A549 (cell line): ENCODE results near the gene AP3B1. TPM values are rescaled to one million over a fixed set of nuclear protein-coding genes. Genes with fewer than 3 reads are reported as not detected.

ENCODE experiments used
- ATAC-seq, 2 experiments: fragments of 200-7000 bp in 1 of 2; fragments of >200 bp in 1 of 2; cut with Nextera tagmentation in 1 of 2; cut with Tn5 transposase in 1 of 2; 3 replicates each; pipeline versions ENCODE4 v1.8.0 to v1.9.1; 2018 to 2020; ENCODE audit warnings: mild to moderate bottlenecking in 1 of 2, moderate library complexity in 1 of 2
- CTCF ChIA-PET: fragments of 300-600 bp; sonication (Branson Sonifier 250); formaldehyde crosslinking; extraction: SDS; loops from one replicate; lab custom pipeline; 2021; ENCODE audit warnings: antibody characterized with exemption, inconsistent platforms; lab: Yijun Ruan, JAX
- POLR2A ChIA-PET: fragments of 350-600 bp; formaldehyde crosslinking; extraction: SDS; loops from one replicate; lab custom pipeline; 2021; ENCODE audit warnings: antibody characterized with exemption, inconsistent platforms; lab: Yijun Ruan, JAX
- DNase-seq, 2 experiments: peaks; one replicate each; pipeline versions ENCODE4 v3.0.0 to v3.0.0-alpha.2; 2011 to 2016; ENCODE audit warnings: low read depth in 1 of 2, low spot score in 1 of 2
- FAIRE-seq: peaks from 2 replicates; lab custom pipeline; 2011; peaks lifted over from hg19 to GRCh38; lab: Jason Lieb, UNC
- H3K27ac ChIP-seq, 2 experiments: fragments of >200 bp; sonication (Bioruptor Twin); formaldehyde crosslinking; 3 replicates each; pipeline ENCODE4 v1.5.1; 2016 to 2017
- H3K4me1 ChIP-seq: fragments of >200 bp; sonication (Bioruptor Twin); formaldehyde crosslinking; 3 replicates; pipeline ENCODE4 v1.6.1; 2016
- H3K4me2 ChIP-seq: fragments of >200 bp; sonication (Bioruptor Twin); formaldehyde crosslinking; 3 replicates; pipeline ENCODE4 v1.6.1; 2016
- H3K4me3 ChIP-seq: fragments of >200 bp; sonication (Bioruptor Twin); formaldehyde crosslinking; 3 replicates; pipeline ENCODE4 v1.5.1; 2016
- H3K9me3 ChIP-seq: fragments of >200 bp; sonication (Bioruptor Twin); formaldehyde crosslinking; 3 replicates; pipeline ENCODE4 v1.6.1; 2016
- ATOH8 ChIP-seq: fragments of 250-450 bp; sonication (Bioruptor Pico); IDR thresholded peaks from 2 replicates; pipeline ENCODE4 v1.5.0; 2020; ENCODE audit warnings: low read depth, mild to moderate bottlenecking, moderate library complexity
- CHD4 ChIP-seq: fragments of 200-600 bp; sonication (generic); IDR thresholded peaks from 2 replicates; pipeline ENCODE4 v1.6.1; 2016; ENCODE audit warnings: antibody characterized with exemption, mild to moderate bottlenecking, borderline replicate concordance
- CTCF ChIP-seq: fragments of >200 bp; sonication (Bioruptor Twin); formaldehyde crosslinking; IDR thresholded peaks from 3 replicates; pipeline ENCODE4 v1.5.1; 2016
- EHF ChIP-seq: fragments of 250-450 bp; sonication (Bioruptor Pico); IDR thresholded peaks from 2 replicates; pipeline ENCODE4 v1.5.0; 2020; ENCODE audit warnings: mild to moderate bottlenecking
- EHMT2 ChIP-seq: fragments of 200-600 bp; sonication (generic); IDR thresholded peaks from 2 replicates; pipeline ENCODE4 v1.6.1; 2016; ENCODE audit warnings: antibody characterized with exemption, low read depth, mild to moderate bottlenecking, moderate library complexity
- FOXS1 ChIP-seq: fragments of 250-450 bp; sonication (Bioruptor Pico); IDR thresholded peaks from 2 replicates; pipeline ENCODE4 v1.5.0; 2020; ENCODE audit warnings: mild to moderate bottlenecking, moderate library complexity
- GATA3 ChIP-seq: IDR thresholded peaks from 2 replicates; pipeline ENCODE4 v1.6.1; 2012; ENCODE audit warnings: borderline replicate concordance
- HDAC2 ChIP-seq: fragments of 200-600 bp; sonication (generic); IDR thresholded peaks from 2 replicates; pipeline ENCODE4 v1.6.1; 2016
- HOXA7 ChIP-seq: fragments of 250-450 bp; sonication (Bioruptor Pico); IDR thresholded peaks from 2 replicates; pipeline ENCODE4 v1.5.0; 2020; ENCODE audit warnings: mild to moderate bottlenecking, moderate library complexity
- JUNB ChIP-seq: fragments of >200 bp; sonication (Bioruptor Twin); formaldehyde crosslinking; IDR thresholded peaks from 2 replicates; pipeline ENCODE4 v1.6.1; 2016
- KDM1A ChIP-seq: fragments of 200-600 bp; sonication (generic); IDR thresholded peaks from 2 replicates; pipeline ENCODE4 v1.6.1; 2016; ENCODE audit warnings: low read depth, mild to moderate bottlenecking
- PHF8 ChIP-seq: fragments of 200-600 bp; sonication (generic); IDR thresholded peaks from 2 replicates; pipeline ENCODE4 v1.6.1; 2016; ENCODE audit warnings: low read depth, mild to moderate bottlenecking, antibody characterized with exemption, moderate library complexity, borderline replicate concordance
- RAD21 ChIP-seq, 2 experiments: fragments of >200 bp in 1 of 2; sonication (Bioruptor Twin) in 1 of 2; formaldehyde crosslinking in 1 of 2; IDR thresholded peaks in 1 of 2; conservative IDR thresholded peaks in 1 of 2; 2 replicates in 1 of 2; 3 replicates in 1 of 2; pipeline ENCODE4 v1.6.1; 2012 to 2018; ENCODE audit warnings: inconsistent platforms in 1 of 2
- RARB ChIP-seq: fragments of 250-450 bp; sonication (Bioruptor Pico); IDR thresholded peaks from 2 replicates; pipeline ENCODE4 v1.8.0; 2021; ENCODE audit warnings: mild to moderate bottlenecking, moderate library complexity
- SMC3 ChIP-seq: fragments of >200 bp; sonication (Bioruptor Twin); formaldehyde crosslinking; IDR thresholded peaks from 3 replicates; pipeline ENCODE4 v1.6.1; 2018; ENCODE audit warnings: inconsistent platforms
- USF2 ChIP-seq: fragments of 450-650 bp; IDR thresholded peaks from 2 replicates; pipeline ENCODE4 v1.6.1; 2014; ENCODE audit warnings: antibody characterized with exemption
- ZFP36 ChIP-seq: fragments of 450-650 bp; IDR thresholded peaks from 2 replicates; pipeline ENCODE4 v1.6.1; 2014; ENCODE audit warnings: borderline replicate concordance; ENCODE audit not compliant: partially characterized antibody
- WGBS: methylation state at CpG from one replicate; pipeline ENCODE4 v1.1.6; 2017; ENCODE audit errors: missing lambda C conversion rate; 5-methylcytosine and 5-hydroxymethylcytosine counted together
- polyA plus RNA-seq, 4 experiments: library from polyadenylated mRNA; depleted of rRNA in 3 of 4; stranded (reverse); fragments of >200 nt; fragmentation: RNase III in 1 of 4; extraction: RNeasy Plus Mini Kit Qiagen cat#74134 plus additional on column Dnase treatment in 1 of 4; gene quantifications; 2 replicates in 3 of 4; 3 replicates in 1 of 4; pipeline ENCODE4 v1.2.3, GENCODE V29; 2011 to 2017

Gene AP3B1
- polyA plus RNA-seq, 2 of the 4 experiments (the other 2 are of a cell fraction): 52.4 to 70.5 TPM

GRCh38 chr5:78308703-78309102 is 14.2 kb upstream of the AP3B1 start:
- H3K4me2 ChIP-seq: no peak overlapping the region
- FAIRE-seq: no peak
- DNase-seq: no peak
- no peak for TF ChIP-seq FOXS1 (CRISPR knock-in tag)
- WGBS: 75% methylated on average over 1 of the region's 1 CpG
- H3K4me3 ChIP-seq: no peak overlapping the region
- ATAC-seq: no peak
- no peaks in the 10 kb centered on the region for H3K9me3 ChIP-seq
- ChIA-PET POLR2A (no interaction called here), CTCF (no interaction called here)
- no peaks in the 10 kb centered on the region for H3K4me1 ChIP-seq
- no peak overlapping the region for H3K27ac ChIP-seq

DNA sequence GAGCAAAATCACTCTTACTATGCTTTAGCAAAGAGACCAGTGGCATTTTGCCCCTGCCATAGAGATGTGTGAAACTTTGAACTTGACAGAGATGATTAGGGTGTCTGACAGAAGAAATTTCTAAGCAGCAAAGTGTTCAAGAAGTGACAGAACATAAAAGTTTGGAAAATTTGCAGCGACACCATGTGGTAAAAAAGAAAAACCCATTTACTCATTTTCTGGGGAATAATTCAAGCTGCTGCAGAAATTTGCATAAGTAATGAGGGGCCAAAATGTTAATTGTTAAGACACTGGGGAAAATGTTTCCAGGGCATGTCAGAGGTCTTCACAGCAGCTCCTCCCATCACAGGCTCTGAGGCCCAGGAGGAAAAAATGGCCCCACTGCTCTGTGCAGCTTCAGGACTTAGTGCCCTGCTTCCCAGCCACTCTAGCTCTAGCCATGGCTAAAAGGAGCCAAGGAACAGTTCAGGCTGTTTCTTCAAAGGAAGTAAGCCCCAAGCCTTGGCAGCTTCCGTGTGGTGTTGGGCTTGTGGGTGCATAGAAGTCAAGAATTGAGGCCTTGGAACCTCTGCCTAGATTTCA is 6.1 kb upstream of the AP3B1 start:
- Histone ChIP-seq H3K4me3 (no peak overlapping the region), H3K4me2 (no peak overlapping the region), H3K27ac (no peak overlapping the region), H3K4me1 (no peaks in the 10 kb centered on the region), H3K9me3 (no peaks in the 10 kb centered on the region)
- TF ChIP-seq SMC3: 0 out of 3 replicates have a peak, but pooled peaks have one; percentile 26
- peak; percentile 61 for TF ChIP-seq CTCF
- TF ChIP-seq ZFP36: peak; percentile 28
- TF ChIP-seq JUNB: no peak
- no peak for TF ChIP-seq HOXA7 (CRISPR knock-in tag)
- peak; percentile 41 to 50; a peak in 3 of 5 replicates for TF ChIP-seq RAD21 (conservative IDR thresholded peaks at IDR 0.05 in 1 of 2, IDR thresholded peaks at IDR 0.05 in 1 of 2)
- TF ChIP-seq EHF: no peak
- CTCF ChIA-PET: interaction anchor here (0.8 to 1.9 kb wide), 8 partner anchors 10 to 782 kb away, joined by 3 to 6 read pairs (median 4); partner anchors contain the start of gene SCAMP1
- DNase-seq (peak in 1 of 2 experiments; percentile 17), FAIRE-seq (peak; percentile 13), ATAC-seq (no peak)
- POLR2A ChIA-PET: no interaction called here
- WGBS: 2% methylated on average over 2 of the region's 2 CpGs

GRCh38 chr5:78295035-78295961 is 800 bp upstream of the AP3B1 start:
- FAIRE-seq (no peak), ATAC-seq (peak; percentile 72), DNase-seq (peak; percentile 35 to 42)
- peak overlapping the region; percentile 97 for H3K4me2 ChIP-seq
- 1% methylated on average over 43 of the region's 46 CpGs for WGBS
- H3K4me1 ChIP-seq: peaks cover 5% of the 10 kb centered on the region; the same call in 1 of the 3 replicates
- no peak for TF ChIP-seq RARB (CRISPR knock-in tag)
- peak; percentile 94; the same call in 1 of the 2 replicates for TF ChIP-seq CHD4
- no peak for TF ChIP-seq ATOH8 (CRISPR knock-in tag)
- TF ChIP-seq USF2: no peak
- TF ChIP-seq GATA3: 0 out of 2 replicates have a peak, but pooled peaks have one; percentile 0
- TF ChIP-seq KDM1A: 0 out of 2 replicates have a peak, but pooled peaks have one; percentile 60
- TF ChIP-seq EHMT2: 0 out of 2 replicates have a peak, but pooled peaks have one; percentile 32
- TF ChIP-seq HDAC2: peak; percentile 76; the same call in 1 of the 2 replicates
- no peak for TF ChIP-seq ZFP36
- peak; percentile 40 for TF ChIP-seq PHF8
- ChIA-PET POLR2A (interaction anchor here (0.6 to 2.3 kb wide), 5 partner anchors 10 to 690 kb away, joined by 3 to 34 read pairs (median 5); partner anchors contain the start of genes ARSB and SCAMP1), CTCF (interaction anchor here (0.6 to 1.7 kb wide), 6 partner anchors 10 to 119 kb away, joined by 3 to 6 read pairs (median 3); partner anchors contain the start of gene SCAMP1)
- H3K27ac ChIP-seq: peak overlapping the region; percentile 94 to 97
- peak overlapping the region; percentile 91 for H3K4me3 ChIP-seq
- H3K9me3 ChIP-seq: no peaks in the 10 kb centered on the region
